Peyer's patch (tissue), 4 donors: ENCODE results near the gene NT5DC4.

Source experiments
- CTCF ChIP-seq, 6 experiments: fragments of 450-650 bp in 4 of 6; fragments of 200-600 bp in 2 of 6; sonication (generic) in 1 of 6; IDR thresholded peaks; one replicate each; pipeline ENCODE4 v1.5.1; 2017 to 2019; ENCODE audit warnings: antibody characterized with exemption in 6 of 6, mild to moderate bottlenecking in 3 of 6, moderate library complexity in 1 of 6
- POLR2A ChIP-seq, 2 donors: fragments of 450-650 bp; IDR thresholded peaks; one replicate each; pipeline ENCODE4 v1.5.1; 2017; ENCODE audit warnings: antibody characterized with exemption in 2 of 2, mild to moderate bottlenecking in 2 of 2, moderate library complexity in 2 of 2

GRCh38 chr2:112774536-112775285, 53.9 kb downstream of the NT5DC4 start:
- no peak for TF ChIP-seq CTCF (IDR thresholded peaks at IDR 0.05)
- no peak for TF ChIP-seq POLR2A (IDR thresholded peaks at IDR 0.05)
